B cell (primary cell): Measurements from ENCODE around the gene RNF181. TPM values are rescaled to one million over a fixed set of nuclear protein-coding genes. Genes with fewer than 3 reads are reported as not detected.

ENCODE experiments used
- ATAC-seq: fragments of 200-7000 bp; cut with Tn5 transposase; one replicate; pipeline ENCODE4 v1.10.0; 2021; ENCODE audit warnings: low read depth, mild to moderate bottlenecking, moderate number of reproducible peaks, moderate library complexity
- CTCF ChIA-PET: fragments of 350-600 bp; sonication (Branson Sonifier 250); formaldehyde crosslinking; loops from one replicate; lab custom pipeline; 2021; ENCODE audit warnings: antibody characterized with exemption, inconsistent platforms; lab: Charles Lee
- POLR2A ChIA-PET: fragments of 350-600 bp; sonication (Branson Sonifier 250); formaldehyde crosslinking; loops from one replicate; lab custom pipeline; 2021; ENCODE audit warnings: antibody characterized with exemption; lab: Charles Lee
- DNase-seq: peaks from one replicate; pipeline ENCODE4 v3.0.0; 2013
- H2AFZ ChIP-seq: 2 replicates; pipeline ENCODE4 v1.6.1; 2012; ENCODE audit warnings: mild to moderate bottlenecking, low read depth, low read length; ENCODE audit not compliant: insufficient read depth, poor library complexity, severe bottlenecking
- H3K27ac ChIP-seq, 2 donors: 1 replicate in 1 of 2; 2 replicates in 1 of 2; pipeline ENCODE4 v1.5.1; 2012 to 2013; ENCODE audit warnings: low read length in 2 of 2, mild to moderate bottlenecking in 2 of 2, moderate library complexity in 1 of 2
- H3K27me3 ChIP-seq, 4 experiments: fragments of 200-600 bp in 1 of 4; sonication (generic) in 1 of 4; replicated peaks in 1 of 4; 1 replicate in 2 of 4; 2 replicates in 2 of 4; pipeline versions ENCODE4 v1.6.1 to v1.7.0; 2013 to 2016; ENCODE audit warnings: low read length in 3 of 4, mild to moderate bottlenecking in 2 of 4, mixed read lengths in 1 of 4, moderate library complexity in 1 of 4; ENCODE audit not compliant: insufficient read depth in 4 of 4, control insufficient read depth in 3 of 4; ENCODE audit errors: control extremely low read depth in 1 of 4
- H3K36me3 ChIP-seq, 2 experiments: replicated peaks in 1 of 2; 1 replicate in 1 of 2; 2 replicates in 1 of 2; pipeline versions ENCODE4 v1.6.1 to v1.7.1; 2013; ENCODE audit warnings: low read length in 1 of 2; ENCODE audit not compliant: insufficient read depth in 2 of 2, control insufficient read depth in 1 of 2; ENCODE audit errors: control extremely low read depth in 1 of 2, extremely low read depth in 1 of 2
- H3K4me1 ChIP-seq, 2 donors: fragments of 200-600 bp in 1 of 2; sonication (generic) in 1 of 2; 1 replicate in 1 of 2; 2 replicates in 1 of 2; pipeline versions ENCODE4 v1.5.1 to v1.6.1; 2013 to 2017; ENCODE audit warnings: low read length in 2 of 2; ENCODE audit not compliant: control insufficient read depth in 2 of 2, insufficient read depth in 2 of 2
- H3K4me2 ChIP-seq: replicated peaks from 2 replicates; pipeline ENCODE3; 2012; ENCODE audit warnings: mild to moderate bottlenecking, low read depth, low read length; ENCODE audit not compliant: poor library complexity, severe bottlenecking
- H3K4me3 ChIP-seq, 5 experiments: fragments of 200-600 bp in 1 of 5; sonication (generic) in 1 of 5; 1 replicate in 3 of 5; 2 replicates in 2 of 5; pipeline versions ENCODE4 v1.5.1 to v1.7.0; 2011 to 2016; ENCODE audit warnings: low read length in 4 of 5, mild to moderate bottlenecking in 4 of 5, low read depth in 2 of 5, control low read depth in 1 of 5, moderate library complexity in 1 of 5; ENCODE audit not compliant: insufficient read depth in 1 of 5; ENCODE audit errors: control extremely low read depth in 1 of 5, extremely low read depth in 1 of 5
- H3K79me2 ChIP-seq: fragments of 200-600 bp; sonication (generic); one replicate; pipeline ENCODE4 v1.6.0; 2016; ENCODE audit warnings: low read length; ENCODE audit not compliant: control insufficient read depth, insufficient read depth
- H3K9ac ChIP-seq: fragments of 200-600 bp; sonication (generic); 2 replicates; pipeline ENCODE4 v1.6.1; 2017; ENCODE audit warnings: mild to moderate bottlenecking, low read length, moderate library complexity
- H3K9me3 ChIP-seq, 3 donors: one replicate each; pipeline versions ENCODE4 v1.6.1 to v1.7.1; 2013; ENCODE audit warnings: low read length in 2 of 3; ENCODE audit not compliant: control insufficient read depth in 2 of 3, insufficient read depth in 1 of 3; ENCODE audit errors: control extremely low read depth in 1 of 3
- H4K20me1 ChIP-seq: 2 replicates; pipeline ENCODE4 v1.6.0; 2012; ENCODE audit warnings: mild to moderate bottlenecking, low read length; ENCODE audit not compliant: insufficient read depth, control insufficient read depth, poor library complexity, severe bottlenecking
- H3K27ac Mint-ChIP-seq: one replicate; pipeline ENCODE4 v1.8.0; 2021; ENCODE audit warnings: mixed read lengths
- H3K27me3 Mint-ChIP-seq: one replicate; pipeline ENCODE4 v1.8.0; 2021; ENCODE audit warnings: mixed read lengths
- H3K4me1 Mint-ChIP-seq: one replicate; pipeline ENCODE4 v1.8.0; 2021; ENCODE audit warnings: mixed read lengths
- H3K4me3 Mint-ChIP-seq: one replicate; pipeline ENCODE4 v1.8.0; 2021; ENCODE audit warnings: mixed read lengths
- H3K9me3 Mint-ChIP-seq: one replicate; pipeline ENCODE4 v1.8.0; 2022; ENCODE audit warnings: mixed read lengths; ENCODE audit not compliant: insufficient read depth
- EZH2 ChIP-seq: IDR thresholded peaks from 2 replicates; pipeline ENCODE4 v1.6.1; 2012; ENCODE audit warnings: borderline replicate concordance, low read depth, mild to moderate bottlenecking, moderate library complexity, low read length; ENCODE audit not compliant: insufficient read depth, poor library complexity, severe bottlenecking
- WGBS: methylation state at CpG from one replicate; pipeline ENCODE4 v1.1.5; 2013; ENCODE audit warnings: missing lambda C conversion rate; ENCODE audit not compliant: insufficient coverage; 5-methylcytosine and 5-hydroxymethylcytosine counted together
- intact Hi-C: fragments of 100-400 bp; cut with micrococcal nuclease; formaldehyde crosslinking; loops from one replicate; pipeline ENCODE4 v1.10.0; 2022
- polyA plus RNA-seq: library from polyadenylated mRNA; depleted of rRNA; stranded (reverse); fragments of >200 nt; gene quantifications from 2 replicates; pipeline ENCODE4 v1.2.3, GENCODE V29; 2012
- total RNA-seq, 2 donors: library from RNA; stranded (reverse); fragments of 120-200 nt in 1 of 2; gene quantifications; 1 replicate in 1 of 2; 2 replicates in 1 of 2; pipeline versions ENCODE4 v1.2.3 to v1.2.4, GENCODE V29; 2013 to 2022
- TF ChIP-seq, protein P1 (sequence below): fragments of 200-600 bp; IDR thresholded peaks from one replicate; pipeline ENCODE4 v1.8.0; 2022; ENCODE audit warnings: antibody characterized with exemption, mild to moderate bottlenecking

Gene RNF181
- total and polyA plus RNA-seq, 2 donors (not counting 1 experiment from before 2014, with no cell fraction given), result 76.6 to 151 TPM

GRCh38 chr2:85578243-85579180 is 17.0 kb upstream of the RNF181 start:
- DNase-seq, result peak; percentile 79
- intact Hi-C loops, result loop anchor here (1.0 kb wide), 2 partner anchors 17 to 34 kb away; partner anchors contain the start of genes C2orf68 and RNF181

More at GRCh38 chr2:85578243-85579180, 17.0 kb upstream of the RNF181 start:
- ChIA-PET CTCF (interaction anchor here (1.4 to 1.5 kb wide), 3 partner anchors 9 to 59 kb away, joined by 3 to 8 read pairs (median 5); no protein-coding TSS in a partner anchor), POLR2A (interaction anchor here (0.7 to 2.1 kb wide), 5 partner anchors 9 to 40 kb away, joined by 3 to 13 read pairs (median 3); partner anchors contain the start of genes MAT2A and RNF181)
- Histone ChIP-seq H3K27me3 (no peaks in the 10 kb centered on the region), H3K36me3 (peaks cover 0 to 23% of the 10 kb centered on the region in 2 experiments), H3K4me1 (peaks cover 20 to 39% of the 10 kb centered on the region in 2 donors), H4K20me1 (peaks cover 7% of the 10 kb centered on the region), H3K27ac (peak overlapping the region; percentile 70 to 87), H3K9ac (peak overlapping the region; percentile 91), H3K9me3 (no peaks in the 10 kb centered on the region), H3K79me2 (peaks cover 37% of the 10 kb centered on the region), H3K4me3 (peak overlapping the region; percentile 50 to 97 (median 70)), H3K4me2 (peak overlapping the region; percentile 96), H2AFZ (peak overlapping the region; percentile 87)
- WGBS, result 3% methylated on average over 11 of the region's 19 CpGs
- no peaks in the 10 kb centered on the region for H3K9me3 Mint-ChIP-seq
- TF ChIP-seq, protein P1, sequence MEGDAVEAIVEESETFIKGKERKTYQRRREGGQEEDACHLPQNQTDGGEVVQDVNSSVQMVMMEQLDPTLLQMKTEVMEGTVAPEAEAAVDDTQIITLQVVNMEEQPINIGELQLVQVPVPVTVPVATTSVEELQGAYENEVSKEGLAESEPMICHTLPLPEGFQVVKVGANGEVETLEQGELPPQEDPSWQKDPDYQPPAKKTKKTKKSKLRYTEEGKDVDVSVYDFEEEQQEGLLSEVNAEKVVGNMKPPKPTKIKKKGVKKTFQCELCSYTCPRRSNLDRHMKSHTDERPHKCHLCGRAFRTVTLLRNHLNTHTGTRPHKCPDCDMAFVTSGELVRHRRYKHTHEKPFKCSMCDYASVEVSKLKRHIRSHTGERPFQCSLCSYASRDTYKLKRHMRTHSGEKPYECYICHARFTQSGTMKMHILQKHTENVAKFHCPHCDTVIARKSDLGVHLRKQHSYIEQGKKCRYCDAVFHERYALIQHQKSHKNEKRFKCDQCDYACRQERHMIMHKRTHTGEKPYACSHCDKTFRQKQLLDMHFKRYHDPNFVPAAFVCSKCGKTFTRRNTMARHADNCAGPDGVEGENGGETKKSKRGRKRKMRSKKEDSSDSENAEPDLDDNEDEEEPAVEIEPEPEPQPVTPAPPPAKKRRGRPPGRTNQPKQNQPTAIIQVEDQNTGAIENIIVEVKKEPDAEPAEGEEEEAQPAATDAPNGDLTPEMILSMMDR, result no peak
- no peak for TF ChIP-seq EZH2
- peak overlapping the region; percentile 93 for H3K4me3 Mint-ChIP-seq
- ATAC-seq, result peak; percentile 79
- H3K27me3 Mint-ChIP-seq, result no peaks in the 10 kb centered on the region
- peaks cover 39% of the 10 kb centered on the region for H3K4me1 Mint-ChIP-seq
- H3K27ac Mint-ChIP-seq, result peak overlapping the region; percentile 96
